GM15510 (cell line): ENCODE measurements around the gene MIS18BP1.

Experiments
- POLR2A ChIP-seq: IDR thresholded peaks from 3 replicates; pipeline ENCODE4 v1.6.1; 2011; ENCODE audit warnings: borderline replicate concordance; ENCODE audit not compliant: insufficient read length; ENCODE audit errors: extremely low read depth

Gene MIS18BP1

DNA sequence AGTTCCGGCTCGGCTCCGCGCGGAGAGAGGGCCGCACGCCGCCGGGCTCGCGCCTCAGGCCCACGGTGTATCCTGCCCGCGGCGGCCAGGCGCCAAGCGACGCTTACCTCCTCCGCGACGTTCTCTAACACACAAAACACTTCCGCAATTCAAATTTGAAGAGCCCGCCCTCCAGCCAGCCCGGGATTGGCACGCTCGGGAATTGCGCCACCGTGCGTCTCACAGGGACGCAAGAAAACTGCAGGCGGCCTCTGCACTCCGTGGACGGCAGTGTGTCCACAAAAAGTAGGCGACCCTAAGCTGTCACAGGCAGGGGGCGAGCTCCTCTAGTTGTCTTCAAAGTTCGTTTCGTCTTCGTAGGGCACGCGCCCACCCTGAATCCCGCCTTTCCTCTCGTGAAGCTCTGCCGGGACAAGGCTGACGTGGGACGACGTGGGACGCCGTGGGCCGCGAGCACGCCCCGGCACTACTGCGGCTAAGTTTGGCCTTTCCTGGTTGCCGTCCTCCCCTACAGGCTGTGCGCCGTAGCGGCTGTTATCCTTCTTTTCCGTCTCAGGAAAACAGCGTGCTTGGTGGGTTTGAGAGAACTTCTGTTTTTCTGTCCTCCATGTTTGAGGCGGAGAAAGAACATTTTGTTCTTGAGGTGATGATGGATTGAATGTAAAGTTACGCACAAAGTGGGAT lies at the start of gene MIS18BP1:
Gene MIS18BP1 (minus strand): TSS at position 133 of the 684 bp plus-strand sequence. CDS start 5,916 bp downstream, outside the sequence.
- TF ChIP-seq POLR2A: peak; percentile 86

DNA sequence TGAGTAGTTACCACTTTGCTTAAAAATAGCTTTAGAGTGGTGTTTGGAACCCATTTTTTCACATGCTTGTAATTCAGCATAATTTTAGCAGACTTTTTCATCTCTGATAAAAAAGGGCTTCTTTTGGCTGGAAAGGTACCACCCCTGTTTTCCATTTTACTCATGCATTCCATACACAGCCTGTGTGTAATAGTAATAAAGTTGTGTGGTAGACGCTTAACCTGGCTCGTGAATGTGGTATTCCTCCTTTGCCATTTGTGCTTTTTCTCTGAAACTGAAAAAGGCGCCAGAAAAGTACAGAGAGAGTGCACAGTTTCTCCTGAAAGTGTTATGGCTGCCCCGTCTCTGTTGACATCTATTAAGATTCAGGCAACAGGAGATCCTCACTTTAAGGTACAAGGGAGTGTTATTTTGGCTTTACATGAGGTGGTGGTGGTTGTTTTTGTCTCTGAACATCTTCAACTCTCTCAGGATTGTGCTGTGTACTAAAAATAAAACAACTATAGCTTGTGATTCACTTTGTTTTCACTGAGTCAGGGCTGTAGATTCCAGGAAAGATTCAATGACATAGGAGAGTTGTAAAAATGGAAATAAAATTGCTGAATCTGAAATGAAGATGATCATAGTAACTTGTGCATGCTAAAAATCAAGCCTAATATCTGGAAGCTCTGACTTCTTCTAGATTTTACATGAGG lies 45.6 kb upstream of the MIS18BP1 start:
- no peak for TF ChIP-seq POLR2A

DNA sequence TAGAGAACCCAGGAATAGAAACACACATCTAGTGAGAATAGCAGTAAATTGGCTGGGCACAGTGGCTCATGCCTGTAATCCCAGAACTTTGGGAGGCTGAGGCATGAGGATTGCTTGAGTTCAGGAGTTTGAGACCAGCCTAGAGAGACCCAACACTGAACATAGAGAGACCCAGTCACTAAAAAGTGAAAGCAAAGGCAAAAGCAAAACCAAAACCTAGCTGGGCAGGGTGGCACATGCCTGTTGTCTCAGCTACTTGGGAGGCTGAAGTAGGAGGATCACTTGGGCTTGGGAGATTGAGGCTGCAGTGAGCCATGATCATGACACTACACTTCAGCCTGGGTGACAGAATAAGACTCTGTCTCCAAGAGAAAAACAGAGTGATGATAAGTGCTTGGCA lies 37.5 kb upstream of the MIS18BP1 start:
- TF ChIP-seq POLR2A: no peak

DNA sequence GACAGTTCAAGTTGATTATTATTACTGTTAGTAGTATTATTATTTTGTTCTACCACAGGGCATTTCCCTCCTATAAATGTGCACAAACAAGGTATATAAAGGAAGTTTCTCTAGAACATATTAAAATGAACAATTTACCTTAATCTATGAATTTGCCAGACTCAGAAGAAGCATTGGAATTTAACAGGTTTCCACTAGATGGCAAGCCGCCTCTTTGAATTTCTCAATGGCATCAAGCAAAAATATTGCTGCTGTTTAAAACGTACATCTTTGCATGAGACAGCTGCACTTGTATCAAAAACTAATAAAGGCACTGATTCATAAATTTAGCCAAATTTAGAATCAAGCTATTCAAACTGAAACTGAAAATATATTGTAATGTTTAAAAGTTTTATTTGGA lies 34.6 kb upstream of the MIS18BP1 start:
- no peak for TF ChIP-seq POLR2A

DNA sequence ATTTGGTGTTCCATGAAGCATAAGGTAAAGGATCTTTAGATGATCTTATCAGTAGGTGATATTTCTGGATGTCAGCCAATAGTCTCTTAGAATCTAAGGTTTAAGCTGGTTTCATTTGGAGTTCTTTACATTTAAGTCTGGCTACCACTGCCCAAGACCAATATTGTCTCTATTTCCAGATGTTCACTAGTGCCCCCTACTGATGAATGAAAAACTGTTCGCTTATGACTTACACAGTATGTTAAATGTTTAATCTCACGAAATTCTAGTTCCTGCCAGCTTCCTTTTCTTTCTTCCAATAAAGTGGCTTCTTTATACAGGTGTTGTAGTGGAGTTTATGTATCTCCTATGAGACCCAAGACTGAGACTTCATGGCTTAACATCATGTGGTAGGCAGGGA lies 31.8 kb upstream of the MIS18BP1 start:
- TF ChIP-seq POLR2A: no peak

DNA sequence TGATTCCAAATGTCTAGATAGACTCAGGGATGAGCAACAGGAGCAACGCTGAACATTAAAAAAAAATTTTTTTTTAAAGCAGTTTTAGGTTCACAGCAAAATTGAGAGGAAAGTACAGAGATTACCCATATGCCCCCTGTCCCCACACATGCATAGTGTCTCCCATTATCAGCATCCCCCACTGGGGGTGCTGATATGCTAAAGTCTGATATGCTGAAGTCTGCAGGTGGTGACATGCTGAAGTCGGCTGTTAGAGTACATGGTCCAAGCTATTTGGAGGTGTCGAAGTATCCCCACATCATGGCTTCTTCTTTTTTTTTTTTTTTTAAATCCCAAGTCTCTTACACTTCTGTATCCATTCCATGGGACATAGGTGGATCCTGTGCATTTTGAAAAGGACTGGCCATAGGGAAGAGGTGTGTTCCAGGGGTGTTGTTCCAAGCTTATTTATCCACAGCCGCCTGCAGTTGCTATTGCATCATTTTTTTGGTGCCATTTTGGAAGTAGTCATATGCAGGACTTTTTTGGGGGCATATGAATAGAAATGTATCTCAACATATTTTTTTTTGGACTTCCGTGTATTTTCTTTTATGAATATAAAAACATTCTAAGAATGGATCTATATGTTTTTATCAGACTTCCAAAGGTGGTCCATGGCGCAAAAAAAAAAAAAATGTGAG lies 19.0 kb upstream of the MIS18BP1 start:
- no peak for TF ChIP-seq POLR2A

DNA sequence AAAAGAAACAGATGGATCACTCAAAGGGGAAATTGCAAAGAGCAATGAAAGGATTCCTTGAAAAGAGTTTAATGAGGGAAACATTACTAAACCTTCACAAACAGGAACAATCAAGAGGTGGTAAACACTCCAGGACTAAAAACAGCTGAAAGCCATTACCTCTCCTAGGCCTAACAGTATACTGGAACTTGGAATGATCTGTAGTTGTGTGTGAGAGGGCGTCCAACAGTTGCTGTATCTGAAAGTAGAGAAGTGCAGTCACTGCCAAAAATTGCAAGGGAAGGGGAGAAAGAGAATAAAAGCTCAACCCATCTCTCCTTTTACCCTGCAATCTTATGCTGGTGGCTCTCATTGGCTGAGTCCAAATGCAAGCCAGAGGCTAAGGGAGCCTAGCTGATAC lies 17.0 kb upstream of the MIS18BP1 start:
- TF ChIP-seq POLR2A: no peak

DNA sequence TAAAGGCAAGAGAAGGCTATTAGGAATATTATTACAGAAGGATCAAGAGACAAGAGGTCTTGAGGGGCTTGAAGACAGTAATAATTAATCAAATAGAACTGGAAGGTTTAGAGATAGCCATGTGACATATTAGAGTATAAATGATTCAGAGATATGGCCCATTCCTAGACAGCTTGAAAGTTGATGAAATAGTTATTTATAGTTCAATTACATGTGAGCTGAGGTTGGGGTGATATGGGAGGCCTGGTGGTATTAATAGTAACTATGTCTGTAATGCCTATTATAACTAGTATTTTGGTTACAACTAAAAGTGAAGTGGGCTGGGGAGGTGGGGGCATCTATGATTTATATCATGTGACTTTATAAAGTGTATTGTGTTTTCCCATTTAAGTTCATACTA lies 14.1 kb upstream of the MIS18BP1 start:
- no peak for TF ChIP-seq POLR2A

GRCh38 chr14:45262637-45263036 lies 9.6 kb upstream of the MIS18BP1 start:
- no peak for TF ChIP-seq POLR2A

DNA sequence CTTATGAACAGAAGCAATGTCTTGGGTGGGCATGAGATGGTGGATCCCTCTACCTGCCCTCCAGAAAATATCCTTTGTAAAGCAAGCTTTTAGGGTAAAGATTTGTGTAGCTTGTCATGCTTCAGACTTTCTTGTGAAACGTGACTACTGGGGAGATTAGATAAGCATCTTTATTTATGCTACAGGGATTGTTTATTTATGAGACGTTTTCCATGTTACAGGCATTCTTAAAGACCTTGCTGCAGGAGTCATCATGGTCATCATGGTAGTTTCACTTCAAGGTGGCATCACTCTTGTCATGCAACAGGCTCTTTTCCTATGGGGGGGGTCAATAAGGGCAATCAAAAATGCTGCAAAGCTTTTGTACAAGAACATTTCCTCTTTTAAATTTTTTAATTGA lies 8.2 kb upstream of the MIS18BP1 start:
- TF ChIP-seq POLR2A: no peak

DNA sequence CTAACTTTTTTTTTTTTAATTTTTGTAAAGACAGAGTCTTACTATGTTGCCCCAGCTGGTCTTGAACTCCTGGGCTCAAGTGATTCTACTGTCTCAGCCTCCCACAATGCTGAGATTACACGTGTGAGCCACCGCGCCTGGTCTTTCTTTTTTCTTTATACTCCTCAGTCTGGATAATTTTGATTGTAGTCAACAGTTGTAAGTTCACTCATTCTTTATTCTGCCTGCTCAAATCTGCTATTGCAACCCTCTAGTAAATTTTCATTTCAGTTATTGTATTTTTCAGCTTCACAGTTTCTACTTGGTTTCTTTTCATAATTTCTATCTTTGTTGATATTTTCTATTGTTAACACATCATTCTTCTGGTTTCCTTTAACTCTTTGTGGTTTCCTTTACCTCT lies 5.8 kb upstream of the MIS18BP1 start:
- TF ChIP-seq POLR2A: no peak

DNA sequence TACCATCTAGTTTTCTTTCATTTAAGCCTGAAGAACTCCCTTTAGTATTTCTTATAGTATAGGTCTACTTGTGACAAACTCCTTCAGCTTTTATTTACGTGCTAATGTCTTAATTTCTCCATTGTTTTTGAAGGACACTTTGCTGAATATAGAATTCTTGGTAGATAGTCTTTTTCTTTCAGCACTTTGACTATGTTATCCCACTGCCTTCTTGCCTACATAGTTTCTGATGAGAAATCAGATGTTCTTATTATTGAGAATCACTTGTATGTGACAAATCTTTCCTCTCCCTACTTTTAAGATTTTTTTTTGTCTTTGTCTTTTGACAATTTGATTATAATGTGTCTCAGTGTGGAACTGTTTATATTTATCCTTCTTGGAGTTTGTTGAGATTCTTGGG lies 5.1 kb upstream of the MIS18BP1 start:
- no peak for TF ChIP-seq POLR2A

GRCh38 chr14:45254771-45255170 lies 1.8 kb upstream of the MIS18BP1 start:
- no peak for TF ChIP-seq POLR2A

- no peak for TF ChIP-seq POLR2A
These were observed 830 bp upstream of the MIS18BP1 start for GRCh38 chr14:45253754-45254310.

GRCh38 chr14:45252366-45253069 lies 484 bp downstream of the MIS18BP1 start:
- TF ChIP-seq POLR2A: no peak

DNA sequence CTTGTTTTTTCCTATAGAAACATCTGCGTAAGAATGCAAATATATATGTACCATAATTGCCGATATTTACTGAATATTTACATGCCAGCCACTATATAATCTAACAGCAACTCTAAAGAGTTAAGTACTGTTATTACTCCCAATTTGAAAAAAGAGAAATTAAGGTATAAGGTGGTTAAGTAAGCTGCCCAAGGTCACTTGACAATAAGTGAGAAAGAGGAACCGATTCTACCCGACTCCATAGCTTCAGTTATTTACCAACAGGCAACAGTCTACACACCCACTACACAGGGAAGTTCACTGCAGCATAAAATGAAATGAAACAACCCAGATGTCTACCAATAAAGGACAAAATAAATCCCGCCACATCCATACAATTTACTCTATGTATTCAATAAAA lies 1.1 kb downstream of the MIS18BP1 start:
- no peak for TF ChIP-seq POLR2A
